ENCODE data around the gene KANSL3. TPM values are rescaled to one million over a fixed set of nuclear protein-coding genes. Genes with fewer than 3 reads are reported as not detected.

The KANSL3 gene
- total and polyA plus RNA-seq, 2 donors (not counting 3 experiments of a cell fraction or from before 2014, with no cell fraction given), result 27.7 to 36.9 TPM

DNA sequence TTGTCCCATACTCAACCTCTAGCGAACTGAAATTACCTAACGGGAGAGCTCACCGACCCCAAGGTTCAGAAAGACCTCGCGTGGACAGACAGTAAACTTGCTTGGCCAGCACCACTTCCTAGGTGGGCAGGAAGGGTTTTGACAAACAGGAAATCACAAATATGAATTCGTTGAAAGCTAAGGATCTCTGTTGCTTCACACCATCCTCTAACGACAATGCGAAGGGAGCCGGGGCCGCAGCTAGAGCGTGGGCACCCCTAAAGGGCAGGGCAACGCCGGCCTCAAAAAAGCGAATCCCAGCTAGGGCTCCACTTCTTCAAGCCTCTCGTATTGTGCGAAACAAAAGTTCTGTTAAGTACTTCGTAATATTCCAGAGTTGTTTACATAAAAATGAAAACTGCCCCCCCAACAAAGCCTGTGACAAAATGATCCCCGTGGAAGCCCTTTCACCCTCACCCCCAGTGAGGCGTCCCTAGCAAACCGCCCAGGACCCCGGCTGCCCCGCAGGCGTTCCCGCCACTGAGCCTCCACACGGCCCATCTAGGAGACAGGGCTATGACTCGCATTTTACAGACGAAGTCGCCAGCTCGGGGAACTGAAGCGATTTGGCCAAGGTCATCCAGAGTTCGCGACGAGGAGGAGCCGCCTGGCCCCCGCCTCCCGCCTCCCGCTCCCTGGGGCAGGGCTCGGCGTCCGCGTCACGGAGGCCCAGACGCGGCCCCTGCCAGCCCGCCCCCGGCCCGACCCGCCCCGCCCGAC, 548 bp downstream of the KANSL3 start:
- CTCF ChIA-PET, result interaction anchor here (1.2 to 1.4 kb wide), 2 partner anchors 10 to 83 kb away, joined by 3 to 4 read pairs; no protein-coding TSS in a partner anchor
- Histone ChIP-seq H4K20me1 (replicated peaks; ENCODE audit: control insufficient read depth, extremely low read depth, insufficient read depth, low read length) (no peaks in the 10 kb centered on the region), H3K4me2 (ENCODE audit: insufficient read depth, low read length) (peak overlapping the region; percentile 98), H3K9ac (replicated peaks; ENCODE audit: extremely low read depth, insufficient read depth, low read length) (peak overlapping the region; percentile 93), H2AFZ (ENCODE audit: low read depth, low read length) (peak overlapping the region; percentile 44), H3K9me1 (replicated peaks; ENCODE audit: control insufficient read depth, extremely low read depth, insufficient read depth, low read length) (no peaks in the 10 kb centered on the region), H3K27me3 (ENCODE audit: control insufficient read depth in 2 of 2, insufficient read depth in 2 of 2, low read length in 2 of 2) (no peaks in the 10 kb centered on the region), H3K27ac (ENCODE audit: insufficient read depth, low read depth, low read length) (peak overlapping the region; percentile 92), H3K79me2 (ENCODE audit: control insufficient read depth, insufficient read depth, low read length) (peaks cover 29% of the 10 kb centered on the region), H3K4me1 (ENCODE audit: control insufficient read depth, extremely low read depth, insufficient read depth, low read length) (peaks cover 19% of the 10 kb centered on the region), H3K9me3 (replicated peaks; ENCODE audit: control insufficient read depth, insufficient read depth, low read length) (no peaks in the 10 kb centered on the region), H3K4me3 (replicated peaks in 1 of 3; ENCODE audit: insufficient read depth in 1 of 3, low read depth in 1 of 3, low read length in 3 of 3) (peak overlapping the region; percentile 70 to 92 (median 91)), H3K36me3 (ENCODE audit: control insufficient read depth in 2 of 2, extremely low read depth in 1 of 2, insufficient read depth in 2 of 2, low read length in 2 of 2) (no peaks in the 10 kb centered on the region)
- dilution Hi-C loops (cut with MboI; ENCODE audit: extremely low pct_ligation_motif_present, low sequenced_read_pairs), result no loop called here
- DNase-seq (ENCODE audit: low read depth, low spot score) (peak; percentile 79), FAIRE-seq (no peak)
- no peak for TF ChIP-seq MYC (IDR thresholded peaks at IDR 0.05; ENCODE audit: low read depth, low read length)
- no peak for TF ChIP-seq GATA2 (IDR thresholded peaks at IDR 0.05; ENCODE audit: insufficient read depth, insufficient read length, low read depth, low read length)
- peak; percentile 58 for TF ChIP-seq POLR2A (IDR thresholded peaks at IDR 0.05; ENCODE audit: low read depth, low read length)
- no peak for TF ChIP-seq POLR2AphosphoS5 (IDR thresholded peaks at IDR 0.05; ENCODE audit: insufficient read depth, low read depth, low read length)
- BruUV-seq (replicated peaks), result no TSS peak
- POLR2A ChIA-PET, result interaction anchor here (0.7 to 1.5 kb wide), 3 partner anchors 12 to 432 kb away, joined by 4 to 5 read pairs (median 5); no protein-coding TSS in a partner anchor
- intact Hi-C loops (cut with micrococcal nuclease), result loop anchor here (1.0 to 10.0 kb wide), 6 partner anchors 101 to 327 kb away; partner anchors contain the start of genes ARID5A, CNNM3, CNNM4 and LMAN2L

DNA sequence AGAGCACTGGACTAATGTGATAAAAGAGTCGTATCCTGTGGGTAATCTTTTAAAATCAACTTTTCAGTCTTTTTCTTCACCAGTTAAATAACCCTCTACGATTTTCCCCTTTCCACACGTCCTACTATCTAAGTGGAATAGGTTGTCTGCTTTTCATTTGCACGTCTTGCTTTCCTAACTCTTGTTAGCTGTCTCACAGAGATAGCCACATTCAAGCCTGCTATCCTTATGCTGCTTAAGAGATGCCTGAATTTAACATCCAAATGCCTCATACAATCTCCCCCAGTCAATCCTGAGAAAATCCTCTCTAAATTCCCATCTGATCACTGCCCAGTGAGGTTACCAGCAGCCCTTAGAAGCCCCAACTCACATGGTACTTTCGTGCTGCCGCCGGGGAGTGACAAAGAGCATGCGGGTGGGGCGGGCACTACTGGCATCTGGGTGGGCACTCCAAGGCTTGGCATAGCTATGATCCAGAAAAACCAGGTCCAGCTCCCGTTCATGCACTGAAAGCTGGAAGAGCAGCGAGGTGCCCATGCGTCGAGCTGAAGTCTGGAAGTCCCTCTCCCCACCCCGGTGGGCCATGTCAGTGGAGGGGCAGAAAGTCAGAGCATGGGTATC, 1.5 kb downstream of the KANSL3 start:
- Histone ChIP-seq H4K20me1 (replicated peaks; ENCODE audit: control insufficient read depth, extremely low read depth, insufficient read depth, low read length) (no peaks in the 10 kb centered on the region), H3K79me2 (ENCODE audit: control insufficient read depth, insufficient read depth, low read length) (peaks cover 35% of the 10 kb centered on the region), H3K27ac (ENCODE audit: insufficient read depth, low read depth, low read length) (peak overlapping the region; percentile 92), H2AFZ (ENCODE audit: low read depth, low read length) (no peak overlapping the region), H3K4me3 (replicated peaks in 1 of 3; ENCODE audit: insufficient read depth in 1 of 3, low read depth in 1 of 3, low read length in 3 of 3) (peak overlapping the region; percentile 70 to 92 (median 91)), H3K27me3 (ENCODE audit: control insufficient read depth in 2 of 2, insufficient read depth in 2 of 2, low read length in 2 of 2) (no peaks in the 10 kb centered on the region), H3K4me2 (ENCODE audit: insufficient read depth, low read length) (peak overlapping the region; percentile 98), H3K36me3 (ENCODE audit: control insufficient read depth in 2 of 2, extremely low read depth in 1 of 2, insufficient read depth in 2 of 2, low read length in 2 of 2) (no peaks in the 10 kb centered on the region), H3K9ac (replicated peaks; ENCODE audit: extremely low read depth, insufficient read depth, low read length) (peak overlapping the region; percentile 93), H3K9me3 (replicated peaks; ENCODE audit: control insufficient read depth, insufficient read depth, low read length) (no peaks in the 10 kb centered on the region), H3K9me1 (replicated peaks; ENCODE audit: control insufficient read depth, extremely low read depth, insufficient read depth, low read length) (no peaks in the 10 kb centered on the region), H3K4me1 (ENCODE audit: control insufficient read depth, extremely low read depth, insufficient read depth, low read length) (peaks cover 19% of the 10 kb centered on the region)
- POLR2A ChIA-PET, result no interaction called here
- FAIRE-seq (peak; percentile 67), DNase-seq (ENCODE audit: low read depth, low spot score) (peak; percentile 44)
- intact Hi-C loops (cut with micrococcal nuclease) (loop anchor here (2.0 to 10.0 kb wide), 3 partner anchors 124 to 328 kb away; partner anchors contain the start of gene CNNM4), dilution Hi-C loops (cut with MboI; ENCODE audit: extremely low pct_ligation_motif_present, low sequenced_read_pairs) (no loop called here)
- TF ChIP-seq FOS (IDR thresholded peaks at IDR 0.05; ENCODE audit: borderline replicate concordance, insufficient read depth, low read length) (no peak), GATA2 (IDR thresholded peaks at IDR 0.05; ENCODE audit: insufficient read depth, insufficient read length, low read depth, low read length) (no peak), MYC (IDR thresholded peaks at IDR 0.05; ENCODE audit: low read depth, low read length) (no peak), EZH2 (IDR thresholded peaks at IDR 0.05; ENCODE audit: borderline replicate concordance, low read depth, low read length, severe bottlenecking) (no peak), POLR2AphosphoS5 (IDR thresholded peaks at IDR 0.05; ENCODE audit: insufficient read depth, low read depth, low read length) (no peak), JUN (IDR thresholded peaks at IDR 0.05; ENCODE audit: borderline replicate concordance, insufficient read depth, insufficient read length, low read depth) (no peak), POLR2A (IDR thresholded peaks at IDR 0.05; ENCODE audit: low read depth, low read length) (no peak)
- TF ChIP-seq, protein P1, sequence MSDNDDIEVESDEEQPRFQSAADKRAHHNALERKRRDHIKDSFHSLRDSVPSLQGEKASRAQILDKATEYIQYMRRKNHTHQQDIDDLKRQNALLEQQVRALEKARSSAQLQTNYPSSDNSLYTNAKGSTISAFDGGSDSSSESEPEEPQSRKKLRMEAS (IDR thresholded peaks at IDR 0.05; ENCODE audit: insufficient read depth, insufficient read length), result no peak
- TF ChIP-seq, protein P2, sequence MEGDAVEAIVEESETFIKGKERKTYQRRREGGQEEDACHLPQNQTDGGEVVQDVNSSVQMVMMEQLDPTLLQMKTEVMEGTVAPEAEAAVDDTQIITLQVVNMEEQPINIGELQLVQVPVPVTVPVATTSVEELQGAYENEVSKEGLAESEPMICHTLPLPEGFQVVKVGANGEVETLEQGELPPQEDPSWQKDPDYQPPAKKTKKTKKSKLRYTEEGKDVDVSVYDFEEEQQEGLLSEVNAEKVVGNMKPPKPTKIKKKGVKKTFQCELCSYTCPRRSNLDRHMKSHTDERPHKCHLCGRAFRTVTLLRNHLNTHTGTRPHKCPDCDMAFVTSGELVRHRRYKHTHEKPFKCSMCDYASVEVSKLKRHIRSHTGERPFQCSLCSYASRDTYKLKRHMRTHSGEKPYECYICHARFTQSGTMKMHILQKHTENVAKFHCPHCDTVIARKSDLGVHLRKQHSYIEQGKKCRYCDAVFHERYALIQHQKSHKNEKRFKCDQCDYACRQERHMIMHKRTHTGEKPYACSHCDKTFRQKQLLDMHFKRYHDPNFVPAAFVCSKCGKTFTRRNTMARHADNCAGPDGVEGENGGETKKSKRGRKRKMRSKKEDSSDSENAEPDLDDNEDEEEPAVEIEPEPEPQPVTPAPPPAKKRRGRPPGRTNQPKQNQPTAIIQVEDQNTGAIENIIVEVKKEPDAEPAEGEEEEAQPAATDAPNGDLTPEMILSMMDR (IDR thresholded peaks at IDR 0.05; ENCODE audit: extremely low read depth in 1 of 2, insufficient read depth in 1 of 2, low read depth in 1 of 2, low read length in 2 of 2), result no peak
- CTCF ChIA-PET, result interaction anchor here (1.0 kb wide), 1 partner anchor 126 kb away, joined by 3 read pairs; no protein-coding TSS in a partner anchor
- TSS peak; percentile 22 for BruUV-seq (replicated peaks)

Data from endothelial cell of umbilical vein (primary cell).